ENCODE data around the gene SF1.

- TF ChIP-seq, protein P1, sequence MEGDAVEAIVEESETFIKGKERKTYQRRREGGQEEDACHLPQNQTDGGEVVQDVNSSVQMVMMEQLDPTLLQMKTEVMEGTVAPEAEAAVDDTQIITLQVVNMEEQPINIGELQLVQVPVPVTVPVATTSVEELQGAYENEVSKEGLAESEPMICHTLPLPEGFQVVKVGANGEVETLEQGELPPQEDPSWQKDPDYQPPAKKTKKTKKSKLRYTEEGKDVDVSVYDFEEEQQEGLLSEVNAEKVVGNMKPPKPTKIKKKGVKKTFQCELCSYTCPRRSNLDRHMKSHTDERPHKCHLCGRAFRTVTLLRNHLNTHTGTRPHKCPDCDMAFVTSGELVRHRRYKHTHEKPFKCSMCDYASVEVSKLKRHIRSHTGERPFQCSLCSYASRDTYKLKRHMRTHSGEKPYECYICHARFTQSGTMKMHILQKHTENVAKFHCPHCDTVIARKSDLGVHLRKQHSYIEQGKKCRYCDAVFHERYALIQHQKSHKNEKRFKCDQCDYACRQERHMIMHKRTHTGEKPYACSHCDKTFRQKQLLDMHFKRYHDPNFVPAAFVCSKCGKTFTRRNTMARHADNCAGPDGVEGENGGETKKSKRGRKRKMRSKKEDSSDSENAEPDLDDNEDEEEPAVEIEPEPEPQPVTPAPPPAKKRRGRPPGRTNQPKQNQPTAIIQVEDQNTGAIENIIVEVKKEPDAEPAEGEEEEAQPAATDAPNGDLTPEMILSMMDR (conservative IDR thresholded peaks at IDR 0.05; ENCODE audit: low read length) = no peak
- TF ChIP-seq EZH2phosphoT487 (IDR thresholded peaks at IDR 0.05; ENCODE audit: borderline replicate concordance) = no peak
Observed at GRCh38 chr11:64751580-64751979, 26.8 kb downstream of the SF1 start.
